GM21529 (cell line): ENCODE measurements around the gene SNX3.
"Not testable (repeated sequence)": the region's sequence is repeated elsewhere in the genome, so short reads cannot be mapped to it uniquely, and the experiment has no call there.

Experiments used
- ATAC-seq: cut with Tn5 transposase; IDR thresholded peaks from one replicate; pipeline ENCODE4 v1.9.1; 2021; ENCODE audit not compliant: unreplicated experiment

The SNX3 gene

DNA sequence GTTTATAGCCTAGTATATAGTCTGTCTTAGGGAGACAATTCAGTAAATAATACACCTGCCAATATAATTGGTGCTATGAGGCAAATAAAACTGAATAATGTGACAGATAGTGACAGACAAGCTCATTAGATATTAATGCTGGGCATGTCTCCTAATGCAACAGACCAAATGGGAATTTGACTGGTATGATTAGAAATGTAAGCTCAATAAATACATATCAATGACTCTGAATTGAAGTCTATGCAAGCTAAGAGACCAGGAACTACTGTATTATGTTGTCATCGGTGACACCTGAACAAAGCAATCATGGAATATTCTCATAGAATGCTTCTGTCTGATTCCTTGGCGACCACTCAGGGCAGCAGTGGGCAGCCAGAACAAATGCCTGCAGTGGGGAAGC lies 2.5 kb upstream of the SNX3 start:
- ATAC-seq, result no peak

GRCh38 chr6:108260126-108260808 lies 573 bp downstream of the SNX3 start:
- peak; percentile 14 for ATAC-seq

DNA sequence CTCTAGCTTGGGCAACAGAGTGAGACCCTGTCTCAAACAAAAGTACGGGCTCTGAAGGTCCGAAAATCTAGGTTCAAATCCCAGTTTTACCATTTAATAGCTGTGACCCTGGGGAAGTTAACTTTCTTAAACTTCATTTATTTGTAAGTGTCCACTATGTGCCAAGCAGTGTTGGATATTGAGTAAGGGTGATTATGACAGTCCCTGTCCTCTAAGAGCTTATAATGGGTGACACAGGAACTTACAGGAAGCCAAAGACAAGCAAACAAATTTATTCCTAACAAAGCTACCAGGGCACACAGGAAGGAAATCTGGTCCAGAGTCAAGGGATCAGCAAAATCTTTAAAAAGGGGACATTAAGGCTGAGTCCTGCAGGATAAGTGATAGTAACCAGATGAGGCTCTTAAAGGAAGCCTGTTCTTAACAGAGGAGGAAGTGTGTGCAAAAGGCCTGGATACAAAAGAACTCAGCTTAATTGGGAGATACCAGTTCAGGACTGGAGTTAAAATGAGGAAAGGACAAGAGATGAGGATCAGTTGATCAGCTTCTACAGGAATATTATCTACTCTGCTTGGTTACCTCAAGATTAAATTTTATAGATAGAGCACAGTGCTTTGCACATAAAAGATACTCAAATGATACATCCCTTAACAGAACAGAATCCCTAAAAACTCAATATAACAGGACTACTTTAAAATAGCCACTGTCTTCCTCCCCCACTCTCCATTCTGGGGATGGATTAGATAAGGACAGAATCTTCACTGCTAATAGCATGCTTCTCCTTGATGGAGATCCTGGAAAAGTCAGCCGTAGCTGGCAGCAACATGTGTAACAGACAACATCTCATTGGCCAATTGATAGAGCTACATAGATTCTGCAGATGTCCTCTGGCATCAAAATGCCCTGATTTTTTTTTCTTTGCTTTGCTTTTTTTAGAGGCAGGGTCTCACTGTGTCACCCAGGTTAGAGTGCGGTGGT lies 6.1 kb downstream of the SNX3 start:
- no peak for ATAC-seq

DNA sequence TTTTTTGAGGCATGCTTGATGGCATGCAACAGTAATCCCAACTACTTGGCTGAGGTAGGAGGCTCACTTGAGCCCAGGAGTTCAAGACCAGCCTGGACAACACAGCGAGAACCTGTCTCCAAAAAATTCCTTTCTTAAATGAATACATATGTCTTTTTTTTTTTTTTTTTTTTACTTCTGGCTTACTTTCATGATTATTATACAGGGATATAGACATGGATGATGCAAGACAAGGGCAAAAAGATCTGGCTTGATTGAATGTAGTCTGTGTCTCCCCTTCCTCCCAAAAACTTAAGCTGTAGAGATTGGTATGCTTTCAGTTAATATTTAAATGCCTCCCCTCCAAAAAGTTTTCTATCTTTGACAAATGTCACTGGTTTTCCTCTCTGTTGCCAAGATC lies 7.6 kb downstream of the SNX3 start:
- ATAC-seq, result no peak

DNA sequence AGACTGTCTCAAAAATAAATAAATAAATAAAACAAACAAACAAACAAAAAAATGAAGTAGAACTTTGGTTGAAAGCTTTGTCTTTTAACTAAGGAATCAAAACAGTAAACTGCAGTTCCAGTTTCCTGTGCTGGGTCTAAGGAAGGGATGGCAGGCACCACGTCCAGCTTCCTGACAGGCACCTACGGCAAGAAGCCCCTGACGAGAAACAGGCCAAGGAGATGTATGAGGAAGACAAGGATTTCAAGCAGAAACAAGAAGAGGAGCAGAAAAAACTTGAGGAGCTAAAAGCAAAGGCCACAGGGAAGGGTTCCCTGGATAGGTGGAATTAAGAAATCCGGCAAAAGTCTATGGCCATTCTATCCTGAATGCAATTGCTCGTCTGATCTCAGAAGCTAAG lies 8.8 kb downstream of the SNX3 start:
- ATAC-seq, result no peak

- ATAC-seq, result no peak
Observed at GRCh38 chr6:108251252-108251651, 9.6 kb downstream of the SNX3 start.

GRCh38 chr6:108250240-108250866 lies 10.5 kb downstream of the SNX3 start:
- ATAC-seq, result peak; percentile 52

DNA sequence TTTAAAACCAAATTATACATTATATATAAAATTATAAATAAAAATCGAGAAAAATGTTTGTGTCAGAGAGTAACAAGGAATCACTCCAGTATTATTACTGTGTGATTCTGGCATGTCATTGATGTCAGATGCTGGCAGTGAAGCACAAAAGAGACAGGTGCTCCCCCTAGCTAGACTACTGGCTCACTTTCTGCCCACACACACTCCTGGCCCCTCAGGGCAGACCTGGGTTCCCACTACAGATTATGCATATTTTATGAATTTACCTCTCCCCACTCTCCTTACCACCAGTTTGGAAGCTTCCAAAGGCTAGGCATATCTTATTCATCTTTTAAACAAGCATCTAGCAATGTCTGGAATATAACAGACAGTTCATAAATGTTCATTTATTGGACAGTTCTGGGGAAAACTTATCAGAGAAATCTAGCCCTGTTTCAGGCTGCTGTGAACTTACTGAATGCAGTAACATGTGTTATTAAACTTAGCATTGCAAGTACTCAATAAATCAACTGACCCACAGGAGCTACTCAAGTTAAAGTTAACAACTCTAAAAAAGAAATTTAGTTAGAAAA lies 12.8 kb downstream of the SNX3 start:
- no peak for ATAC-seq

DNA sequence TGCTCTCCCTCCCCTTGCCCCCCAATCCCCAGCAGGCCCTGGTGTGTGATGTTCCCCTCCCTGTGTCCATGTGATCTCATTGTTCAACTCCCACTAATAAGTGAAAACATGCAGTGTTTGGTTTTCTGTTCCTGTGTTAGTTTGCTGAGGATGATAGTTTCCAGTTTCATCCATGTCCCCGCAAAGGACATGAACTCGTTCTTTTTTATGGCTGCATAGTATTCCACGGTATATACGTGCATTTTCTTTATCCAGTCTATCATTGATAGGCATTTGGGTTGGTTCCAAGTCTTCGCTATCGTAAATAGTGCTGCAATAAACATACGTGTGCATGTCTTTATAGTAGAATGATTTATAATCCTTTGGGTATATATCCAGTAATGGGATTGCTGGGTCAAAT lies 15.7 kb downstream of the SNX3 start:
- ATAC-seq, result not testable (repeated sequence)

DNA sequence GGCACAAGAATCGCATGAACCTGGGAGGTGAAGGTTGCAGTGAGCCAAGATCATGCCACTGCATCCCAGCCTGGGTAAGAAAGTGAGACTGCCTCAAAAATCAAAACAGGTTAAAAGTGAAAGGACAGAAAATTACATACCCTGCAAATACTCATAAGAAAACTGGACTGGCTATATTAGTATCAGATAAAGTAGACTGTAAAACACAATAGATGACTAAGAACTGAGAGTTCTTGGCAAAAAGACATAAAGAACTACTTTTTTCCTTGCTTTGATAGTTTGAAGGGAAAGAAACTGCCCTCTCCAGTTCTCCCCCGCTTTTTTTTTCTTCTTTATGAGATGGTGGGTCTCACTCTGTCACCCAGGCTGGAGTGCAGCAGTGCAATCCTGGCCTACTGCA lies 17.0 kb downstream of the SNX3 start:
- no peak for ATAC-seq

- no peak for ATAC-seq
Observed at GRCh38 chr6:108242721-108243120, 18.1 kb downstream of the SNX3 start.

GRCh38 chr6:108242259-108242658 lies 18.6 kb downstream of the SNX3 start:
- ATAC-seq, result no peak

DNA sequence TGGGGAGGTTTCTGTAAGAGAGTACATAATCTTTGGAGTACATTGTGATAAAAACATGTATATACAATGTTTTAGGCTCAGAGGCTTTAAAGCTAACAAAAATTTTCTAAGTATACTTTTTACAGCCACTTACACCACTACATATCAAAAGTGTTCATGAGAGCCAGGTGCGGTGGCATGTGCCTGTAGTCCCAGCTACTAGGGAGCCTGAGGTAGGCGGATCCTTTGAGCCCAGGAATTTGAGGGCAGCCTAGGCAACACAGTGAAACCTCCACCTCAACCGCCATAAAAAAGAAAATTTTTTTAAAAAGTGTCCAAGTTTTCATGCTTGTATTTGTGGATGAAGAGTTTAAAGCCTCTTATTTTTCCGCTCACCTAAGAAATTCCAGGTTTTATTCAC lies 22.5 kb downstream of the SNX3 start:
- no peak for ATAC-seq

- no peak for ATAC-seq
Observed at GRCh38 chr6:108236791-108237190, 24.0 kb downstream of the SNX3 start.

DNA sequence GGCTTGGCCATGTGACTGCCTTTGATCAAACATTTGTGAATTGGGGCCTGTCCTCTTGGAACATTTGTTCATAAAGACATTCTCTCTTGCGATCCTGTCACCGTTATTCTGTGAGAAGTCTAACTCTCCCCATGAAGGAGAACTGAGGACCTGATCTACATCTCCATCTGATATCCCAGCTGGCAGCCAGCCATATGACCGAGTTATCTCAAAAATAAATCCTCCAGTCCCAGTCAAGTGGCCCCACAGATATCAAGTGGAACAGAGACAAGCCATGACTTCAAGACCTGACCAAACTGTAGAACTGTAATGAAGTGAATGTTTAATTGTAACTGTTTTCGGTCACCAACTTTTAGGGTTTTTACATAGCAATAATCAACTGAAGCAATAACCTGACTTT lies 25.7 kb downstream of the SNX3 start:
- no peak for ATAC-seq

GRCh38 chr6:108228416-108228815 lies 32.4 kb downstream of the SNX3 start:
- ATAC-seq, result no peak

GRCh38 chr6:108227290-108227689 lies 33.5 kb downstream of the SNX3 start:
- no peak for ATAC-seq

GRCh38 chr6:108222504-108222903 lies 38.3 kb downstream of the SNX3 start:
- ATAC-seq, result no peak

DNA sequence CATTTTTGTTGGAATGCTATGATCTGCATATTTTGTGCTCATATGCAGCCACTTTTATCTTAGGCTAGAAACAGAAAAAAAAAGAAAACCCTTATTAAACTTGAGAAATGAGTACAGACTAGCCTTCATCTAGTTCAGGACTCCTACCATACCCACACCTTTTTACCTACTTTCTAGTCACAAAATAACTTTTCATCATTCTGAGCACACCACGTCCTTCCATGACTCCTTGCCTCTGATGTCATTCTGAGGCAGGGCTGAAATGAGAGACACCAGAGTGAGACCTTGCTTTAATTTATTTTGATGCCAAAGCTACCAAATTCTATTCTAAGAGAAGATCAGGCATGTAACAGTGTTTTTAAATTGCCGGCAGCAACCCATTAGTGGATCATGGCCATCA lies 38.8 kb downstream of the SNX3 start:
- no peak for ATAC-seq

GRCh38 chr6:108211671-108212070 lies 49.2 kb downstream of the SNX3 start:
- no peak for ATAC-seq

DNA sequence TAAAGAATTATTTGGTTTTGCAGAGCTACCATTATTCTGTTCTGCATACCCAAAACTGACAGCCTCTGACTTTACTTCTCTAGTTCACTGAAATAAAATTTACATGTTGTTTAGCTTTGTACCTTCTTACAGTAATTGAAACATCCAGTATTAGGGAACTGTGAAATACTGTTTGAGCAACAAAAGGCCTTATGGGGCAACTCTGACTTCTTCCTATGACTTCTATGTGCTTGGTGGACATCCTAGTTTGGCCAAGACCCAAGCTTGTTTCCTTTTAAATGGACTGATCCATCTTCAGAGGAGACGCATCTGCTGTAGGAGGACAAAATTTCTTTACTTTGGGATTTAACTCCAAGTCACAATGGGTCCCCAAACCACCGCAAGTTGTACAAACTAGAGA lies 50.3 kb downstream of the SNX3 start:
- ATAC-seq, result no peak
